Lung microvascular endothelial cell (primary cell): Measurements from ENCODE around the gene TANK. TPM values are rescaled to one million over a fixed set of nuclear protein-coding genes. Genes with fewer than 3 reads are reported as not detected.
"Not testable (repeated sequence)": the region's sequence is repeated elsewhere in the genome, so short reads cannot be mapped to it uniquely, and the experiment has no call there.

ENCODE experiments used
- DNase-seq, 2 donors: peaks; one replicate each; pipeline versions ENCODE4 v3.0.0 to v3.0.0-alpha.2; 2010; ENCODE audit warnings: low read depth in 2 of 2
- total RNA-seq: library from RNA; depleted of rRNA; stranded (reverse); fragments of >200 nt; gene quantifications from 2 replicates; pipeline ENCODE4 v1.2.1, GENCODE V29; 2014

The TANK gene
- total RNA-seq, 1 donor from 2014 or later = 63.1 TPM

GRCh38 chr2:161166538-161167409 lies 6.5 kb downstream of the TANK start:
- DNase-seq = no peak

DNA sequence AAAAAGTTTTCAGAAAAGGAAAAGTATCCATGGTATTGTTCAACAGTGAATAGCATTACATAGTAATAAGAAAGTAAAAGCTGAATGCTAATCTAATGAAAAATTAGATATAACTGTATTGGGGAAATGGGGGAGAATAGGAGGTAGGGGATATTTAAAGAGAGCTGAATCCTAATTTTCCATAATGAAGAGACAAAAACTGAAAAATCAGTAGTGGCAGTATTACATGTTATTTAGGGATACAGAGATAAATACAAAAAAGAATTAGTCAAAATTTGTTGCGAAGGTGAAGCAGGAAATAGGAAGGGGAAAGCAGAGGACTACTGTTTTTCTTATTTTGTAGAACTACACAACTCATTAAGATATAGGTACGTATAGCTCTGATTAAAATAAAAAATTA lies 9.1 kb downstream of the TANK start:
- DNase-seq = no peak

- no peak for DNase-seq
These were observed 10.1 kb downstream of the TANK start for GRCh38 chr2:161170377-161170776.

DNA sequence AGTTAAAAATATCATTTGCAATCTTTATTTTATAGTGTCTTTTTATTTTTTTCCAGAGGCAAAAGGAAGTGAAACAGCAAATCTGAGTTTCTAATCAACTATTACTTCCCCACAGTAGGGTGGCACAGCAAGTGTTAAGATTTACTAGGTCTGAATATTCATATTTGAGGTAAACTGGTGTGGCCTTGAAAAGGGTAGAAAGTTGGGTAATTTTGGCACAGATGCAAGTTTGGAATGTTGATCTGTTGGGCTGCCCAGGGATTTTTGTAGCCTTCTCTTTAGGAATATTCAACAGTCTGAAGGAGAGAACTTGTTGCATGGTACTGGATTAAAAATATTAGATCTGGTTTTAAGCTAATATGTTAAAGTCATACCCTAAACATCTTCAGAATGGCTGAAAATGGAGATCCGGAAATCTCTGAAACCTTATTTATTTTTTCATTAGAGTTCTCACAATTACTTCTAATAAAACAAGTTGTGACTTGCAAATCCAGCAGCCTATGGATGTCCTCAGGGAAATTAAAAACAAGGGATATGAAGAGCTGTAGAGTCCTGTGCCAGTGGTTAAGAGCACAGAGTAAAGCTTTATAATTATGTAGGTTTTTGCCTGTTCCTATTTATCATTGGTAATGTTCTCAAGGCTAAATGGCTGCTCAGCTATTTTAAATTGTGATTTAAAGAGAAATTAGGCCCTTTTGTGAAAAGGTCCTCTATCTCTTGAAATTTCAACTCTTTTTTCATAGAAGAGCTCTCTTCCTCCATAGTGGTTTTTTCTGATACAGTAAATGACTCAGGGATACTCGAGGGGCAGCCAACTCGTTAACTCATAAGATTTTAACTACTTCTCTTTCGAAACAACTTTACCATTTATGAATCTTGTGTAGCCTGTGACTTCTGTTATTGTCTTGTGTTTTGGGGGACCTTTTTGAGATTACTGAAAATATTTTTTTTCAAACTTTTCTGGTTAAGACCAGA lies 11.0 kb downstream of the TANK start:
- no peak for DNase-seq

DNA sequence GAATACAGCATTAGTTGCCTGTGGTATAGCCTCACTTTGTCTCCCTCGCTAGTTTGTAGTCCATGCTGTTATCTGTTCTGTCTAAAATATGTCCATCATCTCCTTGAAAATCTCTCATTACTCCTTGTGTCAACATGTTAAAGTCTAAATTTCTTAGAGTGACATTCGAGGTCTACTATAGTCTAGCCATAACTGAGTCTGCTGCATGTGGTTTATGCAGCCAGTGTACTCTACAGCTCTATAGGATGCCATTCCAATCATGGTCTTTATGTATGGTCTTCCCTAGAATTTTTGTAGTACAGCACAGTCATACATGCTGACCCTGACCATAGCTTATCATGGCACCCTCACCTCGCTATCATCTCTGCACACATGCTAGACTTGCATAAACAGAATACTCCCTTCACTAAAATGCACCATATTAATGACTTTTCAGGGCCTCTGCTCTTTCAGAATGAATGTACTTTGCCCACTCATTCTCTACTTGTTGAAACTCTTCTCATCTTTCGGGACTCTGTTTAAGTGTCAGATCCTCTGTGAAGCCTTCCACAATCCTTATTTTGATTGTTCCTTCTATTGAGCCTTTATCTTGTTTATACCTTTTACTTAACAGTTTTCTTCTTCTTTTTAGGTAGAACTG lies 12.8 kb downstream of the TANK start:
- DNase-seq = no peak

DNA sequence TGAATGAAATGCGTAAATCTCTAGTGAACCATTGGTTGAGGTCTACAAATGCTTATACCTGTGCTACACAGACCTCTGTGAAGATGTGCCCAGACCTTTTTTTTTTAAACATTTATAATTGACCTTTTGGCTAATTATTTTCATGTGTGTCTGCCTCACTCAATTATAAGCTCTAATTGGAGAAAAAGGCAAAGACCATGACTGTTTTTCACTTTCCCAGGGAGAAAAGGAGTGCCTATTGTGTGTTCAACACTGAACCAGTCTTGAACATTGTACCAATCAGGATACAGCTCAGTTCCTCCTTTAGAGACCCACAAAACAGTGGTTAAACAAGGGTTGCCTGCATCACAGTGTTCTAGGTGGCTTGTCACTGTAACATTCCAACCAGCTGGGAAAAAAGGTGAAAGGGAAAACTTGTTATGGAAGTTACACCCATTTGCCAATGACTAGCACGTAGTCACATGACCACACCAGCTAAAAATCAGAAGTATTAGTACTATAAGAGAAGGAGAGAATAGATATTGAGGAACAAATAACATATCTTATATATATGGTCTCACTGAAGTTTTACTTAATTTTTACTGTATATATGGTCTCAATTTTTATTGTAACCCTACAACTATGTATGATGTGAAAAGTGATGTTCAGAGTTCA lies 13.4 kb downstream of the TANK start:
- no peak for DNase-seq

GRCh38 chr2:161177969-161178368 lies 17.7 kb downstream of the TANK start:
- DNase-seq = no peak

- DNase-seq = peak in 1 of 2 donors; percentile 20
These were observed 18.5 kb downstream of the TANK start for GRCh38 chr2:161178756-161179155.

- no peak for DNase-seq
These were observed 29.8 kb downstream of the TANK start for GRCh38 chr2:161190050-161190449.

DNA sequence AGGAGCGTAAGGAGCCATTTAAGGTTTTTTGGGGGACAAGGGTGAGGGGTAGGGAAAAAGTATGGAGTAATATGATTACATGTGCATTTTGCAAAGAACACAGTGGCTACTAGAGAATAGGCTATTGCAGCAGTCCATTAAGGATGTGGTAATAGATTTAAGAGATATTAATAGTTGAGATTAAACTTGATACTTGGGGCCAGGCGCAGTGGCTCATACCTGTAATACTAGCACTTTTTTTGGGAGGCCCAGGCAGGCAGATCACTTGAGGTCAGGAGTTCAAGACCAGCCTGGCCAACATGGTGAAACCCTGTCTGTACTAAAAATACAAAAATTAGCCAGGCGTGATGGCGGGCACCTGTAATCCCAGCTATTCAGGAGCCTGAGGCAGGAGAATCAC lies 35.4 kb downstream of the TANK start:
- DNase-seq = not testable (repeated sequence)

GRCh38 chr2:161199912-161200701 lies 39.9 kb downstream of the TANK start:
- no peak for DNase-seq

- DNase-seq = no peak
These were observed 44.6 kb downstream of the TANK start for GRCh38 chr2:161204846-161205245.

- peak; percentile 59 to 84 for DNase-seq
These were observed 46.3 kb downstream of the TANK start for GRCh38 chr2:161206471-161207032.

- peak; percentile 31 to 50 for DNase-seq
These were observed 47.7 kb downstream of the TANK start for GRCh38 chr2:161207941-161208340.

GRCh38 chr2:161208527-161209139 lies 48.4 kb downstream of the TANK start:
- DNase-seq = peak; percentile 75 to 80

DNA sequence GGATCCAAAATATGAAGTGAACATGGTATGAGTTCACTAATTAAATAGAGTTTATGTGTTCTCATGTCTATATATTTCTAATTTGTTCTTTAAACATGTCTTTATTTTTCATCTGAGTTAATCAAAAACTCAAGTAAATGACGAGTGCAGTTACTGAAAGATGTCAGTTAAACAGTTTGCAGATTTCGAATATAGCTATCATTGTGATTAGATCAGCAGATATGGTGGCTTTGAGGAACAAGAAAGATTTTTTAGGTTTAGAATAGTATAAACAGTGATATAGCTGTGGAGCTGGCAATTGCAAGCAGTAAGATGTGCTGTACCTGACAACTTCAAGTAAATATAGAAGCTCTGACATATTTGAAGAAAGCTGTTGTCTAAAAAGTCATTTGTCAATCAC lies 49.7 kb downstream of the TANK start:
- no peak for DNase-seq

GRCh38 chr2:161217597-161218185 lies 57.5 kb downstream of the TANK start:
- DNase-seq = no peak

DNA sequence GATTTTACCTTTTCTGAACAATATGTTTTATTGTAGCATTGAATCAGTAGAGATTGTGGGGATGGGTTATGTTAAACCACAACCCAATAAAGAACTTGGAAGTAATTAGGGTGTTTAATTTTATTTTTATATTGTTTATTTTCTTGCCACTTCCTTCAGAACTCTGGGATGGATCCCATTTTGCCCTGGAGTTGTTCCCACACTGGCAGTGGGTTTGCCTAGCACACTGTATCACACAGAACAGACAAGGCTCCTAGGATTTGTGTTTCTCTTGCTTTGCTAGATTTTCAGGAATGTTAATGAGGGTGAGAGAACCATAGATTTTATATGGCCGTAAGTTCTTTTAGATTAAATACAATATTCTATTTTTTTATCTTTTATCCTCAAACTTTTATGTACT lies 59.0 kb downstream of the TANK start:
- DNase-seq = no peak

GRCh38 chr2:161223139-161223732 lies 63.0 kb downstream of the TANK start:
- peak; percentile 67 to 74 for DNase-seq
